Endothelial cell of umbilical vein (primary cell): Measurements from ENCODE around the gene TBC1D8.

ENCODE experiments used
- EZH2 ChIP-seq: IDR thresholded peaks from 2 replicates; pipeline ENCODE4 v1.6.1; 2012; ENCODE audit warnings: borderline replicate concordance, low read depth, mild to moderate bottlenecking, moderate library complexity, low read length, inconsistent platforms; ENCODE audit not compliant: severe bottlenecking
- FOS ChIP-seq: IDR thresholded peaks from 2 replicates; pipeline ENCODE4 v1.6.1; 2011; ENCODE audit warnings: mild to moderate bottlenecking, low read length, moderate library complexity, borderline replicate concordance; ENCODE audit not compliant: insufficient read depth
- MYC ChIP-seq: IDR thresholded peaks from one replicate; pipeline ENCODE4 v1.6.1; 2011; ENCODE audit warnings: mild to moderate bottlenecking, low read depth, low read length
- POLR2A ChIP-seq: IDR thresholded peaks from 2 replicates; pipeline ENCODE4 v1.6.1; 2012; ENCODE audit warnings: low read depth, mild to moderate bottlenecking, control low read depth, low read length
- POLR2AphosphoS5 ChIP-seq: IDR thresholded peaks from 2 replicates; pipeline ENCODE4 v1.6.1; 2012; ENCODE audit warnings: low read depth, mild to moderate bottlenecking, control low read depth, low read length, moderate library complexity; ENCODE audit not compliant: insufficient read depth
- TF ChIP-seq, protein P1 (sequence below), 2 donors: IDR thresholded peaks; 1 replicate in 1 of 2; 2 replicates in 1 of 2; pipeline ENCODE4 v1.5.1; 2011; ENCODE audit warnings: low read length in 2 of 2, mild to moderate bottlenecking in 2 of 2, moderate library complexity in 2 of 2, control low read depth in 1 of 2, inconsistent platforms in 1 of 2, low read depth in 1 of 2; ENCODE audit not compliant: insufficient read depth in 1 of 2; ENCODE audit errors: extremely low read depth in 1 of 2

DNA sequence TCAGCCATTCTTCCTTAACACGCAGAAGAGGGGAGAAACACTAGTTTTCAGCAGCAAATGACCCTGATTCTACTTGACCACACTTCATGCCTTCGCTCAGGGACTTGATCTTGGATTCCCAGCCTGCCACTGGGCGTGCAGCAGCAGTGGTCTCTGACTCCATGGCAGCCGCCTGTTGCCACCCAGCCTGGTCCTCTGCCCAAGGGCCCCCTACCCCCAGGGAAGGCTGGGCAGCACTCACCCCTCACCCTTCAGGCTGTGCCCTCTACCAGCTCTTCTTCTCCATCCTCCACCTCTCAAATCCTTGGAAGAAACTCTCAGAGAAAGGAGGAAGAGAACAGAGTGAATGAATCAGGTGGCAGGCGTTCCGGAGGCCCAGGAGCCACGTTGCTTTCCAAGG, 181.2 kb downstream of the TBC1D8 start:
- TF ChIP-seq, protein P1, sequence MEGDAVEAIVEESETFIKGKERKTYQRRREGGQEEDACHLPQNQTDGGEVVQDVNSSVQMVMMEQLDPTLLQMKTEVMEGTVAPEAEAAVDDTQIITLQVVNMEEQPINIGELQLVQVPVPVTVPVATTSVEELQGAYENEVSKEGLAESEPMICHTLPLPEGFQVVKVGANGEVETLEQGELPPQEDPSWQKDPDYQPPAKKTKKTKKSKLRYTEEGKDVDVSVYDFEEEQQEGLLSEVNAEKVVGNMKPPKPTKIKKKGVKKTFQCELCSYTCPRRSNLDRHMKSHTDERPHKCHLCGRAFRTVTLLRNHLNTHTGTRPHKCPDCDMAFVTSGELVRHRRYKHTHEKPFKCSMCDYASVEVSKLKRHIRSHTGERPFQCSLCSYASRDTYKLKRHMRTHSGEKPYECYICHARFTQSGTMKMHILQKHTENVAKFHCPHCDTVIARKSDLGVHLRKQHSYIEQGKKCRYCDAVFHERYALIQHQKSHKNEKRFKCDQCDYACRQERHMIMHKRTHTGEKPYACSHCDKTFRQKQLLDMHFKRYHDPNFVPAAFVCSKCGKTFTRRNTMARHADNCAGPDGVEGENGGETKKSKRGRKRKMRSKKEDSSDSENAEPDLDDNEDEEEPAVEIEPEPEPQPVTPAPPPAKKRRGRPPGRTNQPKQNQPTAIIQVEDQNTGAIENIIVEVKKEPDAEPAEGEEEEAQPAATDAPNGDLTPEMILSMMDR (IDR thresholded peaks at IDR 0.05; ENCODE audit: extremely low read depth in 1 of 2, insufficient read depth in 1 of 2, low read depth in 1 of 2, low read length in 2 of 2): no peak
- no peak for TF ChIP-seq POLR2AphosphoS5
- TF ChIP-seq POLR2A: no peak
- TF ChIP-seq EZH2: no peak
- no peak for TF ChIP-seq MYC
- TF ChIP-seq FOS: no peak
